Neural progenitor cell (in vitro differentiated cells): ENCODE results near the gene WDR70. TPM values are rescaled to one million over a fixed set of nuclear protein-coding genes. Genes with fewer than 3 reads are reported as not detected.

Source experiments
- DNase-seq: peaks from one replicate; pipeline ENCODE4 v3.0.0-alpha.2; 2016; ENCODE audit warnings: low spot score
- H2AFZ ChIP-seq: fragments of 200-600 bp; sonication (generic); replicated peaks from 2 replicates; pipeline ENCODE4 v1.6.1; 2016; ENCODE audit warnings: antibody characterized with exemption
- H3F3A ChIP-seq: fragments of 200-600 bp; sonication (generic); 2 replicates; pipeline ENCODE4 v1.6.1; 2016; ENCODE audit warnings: antibody characterized with exemption, low read depth
- H3K27ac ChIP-seq: fragments of 200-600 bp; sonication (generic); 2 replicates; pipeline ENCODE4 v1.5.1; 2016; ENCODE audit warnings: mild to moderate bottlenecking
- H3K27me3 ChIP-seq: fragments of 200-600 bp; sonication (generic); 2 replicates; pipeline ENCODE4 v1.6.1; 2016; ENCODE audit warnings: mild to moderate bottlenecking, moderate library complexity
- H3K36me3 ChIP-seq: fragments of 200-600 bp; sonication (generic); 2 replicates; pipeline ENCODE4 v1.5.1; 2016
- H3K4me1 ChIP-seq: fragments of 200-600 bp; sonication (generic); 2 replicates; pipeline ENCODE4 v1.6.1; 2016; ENCODE audit warnings: mixed run types
- H3K4me2 ChIP-seq: fragments of 200-600 bp; sonication (generic); 2 replicates; pipeline ENCODE4 v1.6.1; 2016
- H3K4me3 ChIP-seq: fragments of 200-600 bp; sonication (generic); 2 replicates; pipeline ENCODE4 v1.5.1; 2016
- H3K79me2 ChIP-seq: fragments of 200-600 bp; sonication (generic); 2 replicates; pipeline ENCODE4 v1.6.1; 2016; ENCODE audit warnings: low read depth
- H3K9ac ChIP-seq: fragments of 200-600 bp; sonication (generic); 2 replicates; pipeline ENCODE4 v1.6.1; 2016
- H3K9me3 ChIP-seq: fragments of 200-600 bp; sonication (generic); 2 replicates; pipeline ENCODE4 v1.5.1; 2016; ENCODE audit warnings: low read depth
- H4K20me1 ChIP-seq: fragments of 200-600 bp; sonication (generic); 2 replicates; pipeline ENCODE4 v1.6.1; 2016; ENCODE audit warnings: low read depth
- H3K27ac Mint-ChIP-seq: 3 replicates; pipeline ENCODE4 v1.8.0; 2021; ENCODE audit warnings: mixed read lengths
- H3K27me3 Mint-ChIP-seq: 2 replicates; pipeline ENCODE4 v1.8.0; 2022; ENCODE audit warnings: low read depth, mild to moderate bottlenecking, inconsistent platforms, moderate library complexity, mixed read lengths; ENCODE audit not compliant: insufficient read depth
- H3K36me3 Mint-ChIP-seq: 3 replicates; pipeline ENCODE4 v1.8.0; 2021; ENCODE audit warnings: mixed read lengths
- H3K4me1 Mint-ChIP-seq: 3 replicates; pipeline ENCODE4 v1.8.0; 2021; ENCODE audit warnings: mixed read lengths
- H3K4me3 Mint-ChIP-seq: 3 replicates; pipeline ENCODE4 v1.8.0; 2021; ENCODE audit warnings: mild to moderate bottlenecking, moderate library complexity, mixed read lengths
- H3K9me3 Mint-ChIP-seq: 3 replicates; pipeline ENCODE4 v1.8.0; 2020; ENCODE audit warnings: mixed read lengths
- CTCF ChIP-seq: fragments of 200-600 bp; sonication (generic); IDR thresholded peaks from 2 replicates; pipeline ENCODE4 v1.5.1; 2017; ENCODE audit warnings: antibody characterized with exemption, mild to moderate bottlenecking
- EZH2 ChIP-seq: fragments of 200-600 bp; sonication (generic); IDR thresholded peaks from 2 replicates; pipeline ENCODE4 v1.6.1; 2017; ENCODE audit warnings: antibody characterized with exemption, mild to moderate bottlenecking, moderate library complexity
- EZH2phosphoT487 ChIP-seq: fragments of 200-600 bp; sonication (generic); IDR thresholded peaks from 2 replicates; pipeline ENCODE4 v1.6.1; 2017; ENCODE audit warnings: antibody characterized with exemption
- total RNA-seq: library from RNA; depleted of rRNA; stranded (reverse); fragments of >200 nt; gene quantifications from 2 replicates; pipeline ENCODE4 v1.2.3, GENCODE V29; 2015; ENCODE audit warnings: low replicate concordance

The WDR70 gene
- total RNA-seq, 1 donor from 2014 or later, result 46.2 TPM

- no peak overlapping the region for H3K27ac ChIP-seq
- no peak overlapping the region for H3K9ac ChIP-seq
- H3K4me2 ChIP-seq, result no peak overlapping the region
- no peaks in the 10 kb centered on the region for H3K36me3 ChIP-seq
- no peak overlapping the region for H3K27ac Mint-ChIP-seq
- no peaks in the 10 kb centered on the region for H3F3A ChIP-seq
- no peak for TF ChIP-seq EZH2phosphoT487
- TF ChIP-seq EZH2, result no peak
- no peak for TF ChIP-seq CTCF
- no peaks in the 10 kb centered on the region for H4K20me1 ChIP-seq
- no peaks in the 10 kb centered on the region for H3K79me2 ChIP-seq
- H3K4me1 Mint-ChIP-seq, result no peaks in the 10 kb centered on the region
- no peak overlapping the region for H3K4me3 Mint-ChIP-seq
- no peaks in the 10 kb centered on the region for H3K27me3 Mint-ChIP-seq
- H3K9me3 Mint-ChIP-seq, result no peaks in the 10 kb centered on the region
- H3K9me3 ChIP-seq, result no peaks in the 10 kb centered on the region
- H2AFZ ChIP-seq, result no peak overlapping the region
- H3K4me3 ChIP-seq, result no peak overlapping the region
- H3K4me1 ChIP-seq, result no peaks in the 10 kb centered on the region
- no peaks in the 10 kb centered on the region for H3K27me3 ChIP-seq
- no peak for DNase-seq
- H3K36me3 Mint-ChIP-seq, result no peaks in the 10 kb centered on the region
These were observed 197.4 kb downstream of the WDR70 start for GRCh38 chr5:37576552-37576951.

GRCh38 chr5:37578176-37578575 is 199.1 kb downstream of the WDR70 start:
- no peaks in the 10 kb centered on the region for H3K79me2 ChIP-seq
- no peaks in the 10 kb centered on the region for H3F3A ChIP-seq
- no peaks in the 10 kb centered on the region for H3K27me3 ChIP-seq
- no peak overlapping the region for H3K4me3 ChIP-seq
- Mint-ChIP-seq H3K27me3 (no peaks in the 10 kb centered on the region), H3K4me3 (no peak overlapping the region), H3K4me1 (no peaks in the 10 kb centered on the region), H3K36me3 (no peaks in the 10 kb centered on the region), H3K9me3 (no peaks in the 10 kb centered on the region), H3K27ac (no peak overlapping the region)
- no peak for DNase-seq
- no peaks in the 10 kb centered on the region for H3K9me3 ChIP-seq
- no peaks in the 10 kb centered on the region for H4K20me1 ChIP-seq
- H3K36me3 ChIP-seq, result no peaks in the 10 kb centered on the region
- H3K27ac ChIP-seq, result no peak overlapping the region
- no peak overlapping the region for H2AFZ ChIP-seq
- TF ChIP-seq CTCF (no peak), EZH2 (no peak), EZH2phosphoT487 (no peak)
- no peak overlapping the region for H3K4me2 ChIP-seq
- H3K4me1 ChIP-seq, result no peaks in the 10 kb centered on the region
- H3K9ac ChIP-seq, result no peak overlapping the region

GRCh38 chr5:37580106-37580505 is 201.0 kb downstream of the WDR70 start:
- Mint-ChIP-seq H3K27ac (no peak overlapping the region), H3K27me3 (no peaks in the 10 kb centered on the region), H3K9me3 (no peaks in the 10 kb centered on the region), H3K4me1 (no peaks in the 10 kb centered on the region), H3K36me3 (no peaks in the 10 kb centered on the region), H3K4me3 (no peak overlapping the region)
- no peak overlapping the region for H2AFZ ChIP-seq
- no peaks in the 10 kb centered on the region for H3K27me3 ChIP-seq
- H3K4me3 ChIP-seq, result no peak overlapping the region
- H3K9ac ChIP-seq, result no peak overlapping the region
- H3K27ac ChIP-seq, result no peak overlapping the region
- DNase-seq, result no peak
- H3K9me3 ChIP-seq, result no peaks in the 10 kb centered on the region
- no peaks in the 10 kb centered on the region for H4K20me1 ChIP-seq
- TF ChIP-seq CTCF (no peak), EZH2 (no peak), EZH2phosphoT487 (no peak)
- H3K4me2 ChIP-seq, result no peak overlapping the region
- H3K79me2 ChIP-seq, result no peaks in the 10 kb centered on the region
- H3K4me1 ChIP-seq, result no peaks in the 10 kb centered on the region
- H3K36me3 ChIP-seq, result no peaks in the 10 kb centered on the region
- no peaks in the 10 kb centered on the region for H3F3A ChIP-seq
